Small intestine (tissue), 7 donors: ENCODE results near the gene DNPEP. TPM values are rescaled to one million over a fixed set of nuclear protein-coding genes. Genes with fewer than 3 reads are reported as not detected.

Experiments used
- DNase-seq, 2 donors: peaks; one replicate each; pipeline versions ENCODE4 v3.0.0 to v3.0.0-alpha.2; 2013
- FAIRE-seq: peaks from 2 replicates; lab custom pipeline; 2012; peaks lifted over from hg19 to GRCh38; lab: Jason Lieb, UNC
- H3K27ac ChIP-seq, 3 donors: one replicate each; pipeline ENCODE4 v1.5.1; 2013; ENCODE audit warnings: low read length in 2 of 3, mild to moderate bottlenecking in 2 of 3, control low read depth in 1 of 3, inconsistent platforms in 1 of 3, low read depth in 1 of 3, moderate library complexity in 1 of 3
- H3K27me3 ChIP-seq, 3 donors: one replicate each; pipeline ENCODE4 v1.6.1; 2013; ENCODE audit warnings: low read length in 3 of 3, inconsistent platforms in 1 of 3; ENCODE audit not compliant: control insufficient read depth in 3 of 3, insufficient read depth in 3 of 3
- H3K36me3 ChIP-seq, 3 donors: one replicate each; pipeline ENCODE4 v1.6.1; 2013; ENCODE audit warnings: low read length in 3 of 3, inconsistent platforms in 1 of 3, low read depth in 1 of 3, mild to moderate bottlenecking in 1 of 3, moderate library complexity in 1 of 3; ENCODE audit not compliant: control insufficient read depth in 3 of 3, insufficient read depth in 2 of 3
- H3K4me1 ChIP-seq, 3 donors: one replicate each; pipeline ENCODE4 v1.6.1; 2013; ENCODE audit warnings: low read length in 2 of 3, inconsistent platforms in 1 of 3, low read depth in 1 of 3, mild to moderate bottlenecking in 1 of 3, moderate library complexity in 1 of 3; ENCODE audit not compliant: control insufficient read depth in 3 of 3, insufficient read depth in 2 of 3
- H3K4me3 ChIP-seq, 3 donors: one replicate each; pipeline ENCODE4 v1.5.1; 2013; ENCODE audit warnings: low read length in 3 of 3, control low read depth in 1 of 3, inconsistent platforms in 1 of 3, low read depth in 1 of 3, mild to moderate bottlenecking in 1 of 3, moderate library complexity in 1 of 3
- H3K9me3 ChIP-seq, 2 donors: one replicate each; pipeline ENCODE4 v1.6.1; 2013; ENCODE audit warnings: low read depth in 1 of 2, low read length in 1 of 2; ENCODE audit not compliant: control insufficient read depth in 2 of 2, insufficient read depth in 1 of 2
- WGBS, 3 donors: extraction: QIAGEN DNeasy Blood & Tissue Kit; methylation state at CpG; one replicate each; pipeline ENCODE4 v1.1.7; 2013; 5-methylcytosine and 5-hydroxymethylcytosine counted together
- polyA plus RNA-seq, 4 donors: library from polyadenylated mRNA; stranded (reverse) in 3 of 4; unstranded in 1 of 4; fragments of 200-250 nt in 3 of 4; fragments of 120-200 nt in 1 of 4; gene quantifications; one replicate each; pipeline versions ENCODE4 v1.2.1 to v1.2.3, GENCODE V29; 2013
- donor health status: healthy with polysubstance abuse.
- donor health status: control.
- donor health status: control.
- donor health status: Bipolar disorder and iron deficiency.
- donor health status: healthy.

DNPEP gene
- polyA plus RNA-seq, 4 donors: 98.2 to 200 (median 165) TPM

DNA sequence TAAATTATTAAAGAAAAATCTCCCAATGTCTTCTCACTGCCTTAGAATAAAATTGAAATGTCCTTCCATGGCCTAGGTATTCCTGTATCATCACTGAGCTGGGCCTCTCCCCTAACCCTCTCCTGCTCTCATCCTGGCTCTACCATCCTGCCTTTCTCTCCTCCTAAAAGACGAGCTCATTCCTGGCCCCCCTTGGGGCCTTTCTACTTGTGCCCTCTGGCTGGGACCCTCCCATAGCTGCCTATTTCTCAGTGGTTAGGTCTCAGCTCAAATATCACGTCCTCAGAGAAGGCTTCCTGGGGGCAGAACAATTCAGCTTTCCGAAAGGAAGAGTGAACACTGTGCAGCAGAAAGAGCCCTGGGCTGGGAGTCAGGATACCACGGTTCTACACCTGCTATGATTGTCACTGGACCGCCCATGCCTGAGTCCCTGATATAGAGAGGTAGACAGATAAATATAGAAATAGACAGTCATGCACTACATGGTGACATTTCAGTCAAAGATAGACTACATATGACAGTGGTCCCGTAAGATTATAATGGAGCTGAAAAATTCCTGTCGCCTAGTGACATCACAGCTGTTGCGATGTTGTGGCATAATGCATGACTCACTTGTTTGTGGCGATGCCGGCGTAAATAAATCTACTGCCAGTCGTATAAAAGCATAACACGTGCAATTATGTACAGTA, 9.4 kb downstream of the DNPEP start:
- H3K27me3 ChIP-seq: no peaks in the 10 kb centered on the region
- no peak overlapping the region for H3K4me3 ChIP-seq
- H3K27ac ChIP-seq: no peak overlapping the region
- WGBS, 3 donors: 93 to 96% (median 95%) methylated on average over 13 of the region's 13 CpGs
- DNase-seq: no peak
- FAIRE-seq: no peak
- H3K4me1 ChIP-seq: no peaks in the 10 kb centered on the region
- peaks cover 20 to 73% (median 24%) of the 10 kb centered on the region in 3 donors for H3K36me3 ChIP-seq
- H3K9me3 ChIP-seq: no peaks in the 10 kb centered on the region

- no peaks in the 10 kb centered on the region for H3K9me3 ChIP-seq
- DNase-seq: peak; percentile 11 to 40
- WGBS, 3 donors: 33 to 38% (median 36%) methylated on average over 2 of the region's 2 CpGs
- H3K27ac ChIP-seq: no peak overlapping the region
- FAIRE-seq: no peak
- peaks cover 3 to 14% (median 9%) of the 10 kb centered on the region in 3 donors for H3K36me3 ChIP-seq
- no peak overlapping the region for H3K4me3 ChIP-seq
- H3K4me1 ChIP-seq: no peaks in the 10 kb centered on the region
- no peaks in the 10 kb centered on the region for H3K27me3 ChIP-seq
Measured at GRCh38 chr2:219369447-219369861, 18.3 kb downstream of the DNPEP start.

DNA sequence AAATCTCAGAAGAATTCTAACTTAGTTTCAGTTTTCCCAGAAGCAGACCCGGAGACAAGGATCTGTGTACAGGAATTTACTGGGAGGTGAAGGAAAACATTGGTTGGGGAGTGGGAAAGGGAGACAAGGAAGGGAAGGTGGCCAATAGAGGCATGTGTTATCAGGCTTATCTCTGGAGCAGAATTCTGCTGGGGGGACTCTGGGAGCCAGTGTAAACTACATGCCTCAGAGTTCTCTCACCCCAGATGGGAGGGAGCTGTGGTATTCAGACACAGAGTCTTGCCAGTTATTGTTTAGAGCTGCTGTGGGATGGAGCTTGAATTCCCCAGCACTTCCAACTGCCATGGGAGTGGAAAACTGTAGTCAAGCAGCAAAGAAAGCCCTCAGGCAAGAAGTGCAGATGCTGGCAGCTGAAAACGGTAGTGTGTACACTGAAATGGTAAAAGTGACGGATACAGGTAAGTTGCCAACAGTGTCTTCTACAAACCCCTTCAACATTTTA, 19.0 kb downstream of the DNPEP start:
- peak overlapping the region in 1 of 3 donors; percentile 33 for H3K27ac ChIP-seq
- H3K27me3 ChIP-seq: no peaks in the 10 kb centered on the region
- 39 to 50% (median 47%) methylated on average over 3 of the region's 3 CpGs for WGBS, 3 donors
- H3K4me1 ChIP-seq: no peaks in the 10 kb centered on the region
- peak in 1 of 2 donors; percentile 24 for DNase-seq
- no peak overlapping the region for H3K4me3 ChIP-seq
- no peaks in the 10 kb centered on the region for H3K9me3 ChIP-seq
- H3K36me3 ChIP-seq: peaks cover 0 to 9% (median 1%) of the 10 kb centered on the region in 3 donors
- FAIRE-seq: no peak

DNA sequence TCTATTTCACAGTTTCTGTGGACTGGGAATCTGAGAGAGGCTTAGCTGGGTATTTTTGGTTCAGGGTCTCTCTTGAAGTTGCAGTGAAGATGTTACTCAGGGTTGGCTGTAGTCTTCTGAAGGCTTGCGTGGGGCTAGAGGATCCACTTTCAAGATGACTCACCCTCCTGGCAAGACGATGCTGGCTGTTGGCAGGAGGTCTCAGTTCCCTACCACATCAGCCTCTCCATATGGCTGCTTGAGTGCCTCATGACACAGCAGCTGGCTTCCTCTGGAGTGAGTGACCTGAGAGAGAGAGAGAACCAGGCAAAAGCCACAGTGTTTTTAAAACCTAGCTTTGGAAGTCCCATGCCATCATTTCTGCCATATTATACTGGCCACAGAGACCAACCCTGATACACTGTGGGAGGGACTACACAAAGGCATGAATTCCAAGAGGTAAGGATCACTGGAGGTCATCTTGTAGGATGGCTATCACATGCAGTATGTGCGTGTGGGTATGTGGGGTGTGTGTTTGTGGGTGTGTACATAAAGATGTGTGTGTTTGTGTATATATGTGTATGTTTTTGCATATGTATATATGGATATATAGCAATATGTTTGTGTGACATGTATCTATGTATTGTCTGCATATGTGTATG, 25.1 kb downstream of the DNPEP start:
- Histone ChIP-seq H3K27ac (no peak overlapping the region), H3K4me1 (peaks cover 0 to 4% (median 0%) of the 10 kb centered on the region in 3 donors), H3K27me3 (peaks cover 0 to 24% (median 13%) of the 10 kb centered on the region in 3 donors), H3K4me3 (no peak overlapping the region), H3K36me3 (peaks cover 0 to 3% (median 0%) of the 10 kb centered on the region in 3 donors), H3K9me3 (no peaks in the 10 kb centered on the region)
- 42 to 55% (median 47%) methylated on average over 3 of the region's 3 CpGs for WGBS, 3 donors
- DNase-seq (no peak), FAIRE-seq (no peak)

- H3K9me3 ChIP-seq: no peaks in the 10 kb centered on the region
- H3K27me3 ChIP-seq: peaks cover 0 to 30% (median 14%) of the 10 kb centered on the region in 3 donors
- no peak for DNase-seq
- H3K4me1 ChIP-seq: peaks cover 0 to 4% (median 0%) of the 10 kb centered on the region in 3 donors
- FAIRE-seq: no peak
- H3K4me3 ChIP-seq: no peak overlapping the region
- WGBS, 3 donors: 91 to 98% (median 96%) methylated on average over 5 of the region's 5 CpGs
- peaks cover 0 to 3% (median 0%) of the 10 kb centered on the region in 3 donors for H3K36me3 ChIP-seq
- no peak overlapping the region for H3K27ac ChIP-seq
Measured at GRCh38 chr2:219362072-219362471, 25.6 kb downstream of the DNPEP start.

DNA sequence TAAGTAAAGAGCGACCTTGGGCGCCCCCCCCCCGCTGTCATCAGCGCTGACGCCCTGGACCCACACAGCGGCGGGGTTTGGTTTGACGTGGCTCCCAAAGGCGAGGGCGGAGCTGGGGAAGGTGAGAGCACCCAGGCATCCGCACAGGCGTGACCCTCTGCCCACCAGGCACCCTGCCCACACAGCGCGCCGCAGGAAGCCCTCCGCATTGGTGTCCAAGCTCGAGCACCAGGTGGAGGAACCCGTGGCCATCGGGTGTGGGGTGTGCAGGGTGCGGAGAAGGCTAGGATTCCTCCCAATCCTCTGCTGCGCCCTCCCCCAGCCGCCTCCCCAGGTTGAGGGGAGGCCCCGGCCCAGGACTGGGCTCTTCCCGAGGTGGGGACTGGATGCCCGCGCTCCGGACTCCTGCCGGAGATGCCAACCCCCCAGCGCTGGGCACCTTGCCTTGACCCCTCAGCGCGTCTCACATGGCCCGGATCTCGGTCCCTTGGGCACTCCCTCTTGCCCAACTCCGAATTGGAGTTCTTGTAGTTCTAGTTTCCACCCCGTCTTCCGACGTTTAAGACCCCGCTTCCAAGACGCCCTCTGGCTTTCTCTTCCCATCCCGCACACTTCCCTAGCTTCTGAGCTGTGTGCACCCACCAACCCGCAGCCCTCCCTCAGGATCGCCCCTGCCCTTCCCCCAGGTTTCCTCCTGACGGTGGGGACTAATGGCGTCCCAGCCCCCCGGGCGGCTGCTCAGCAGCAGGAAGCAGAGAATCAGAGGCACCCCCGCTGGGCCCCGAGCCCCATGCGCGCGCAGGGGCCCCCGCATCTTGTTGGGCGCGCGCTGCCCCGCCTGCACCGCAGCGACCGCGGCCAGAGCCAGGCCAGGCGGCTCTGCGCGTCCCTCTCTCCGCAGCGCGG, 29.3 kb downstream of the DNPEP start:
- H3K9me3 ChIP-seq: no peaks in the 10 kb centered on the region
- 5 to 8% (median 6%) methylated on average over 56 to 66 of the region's 66 CpGs for WGBS, 3 donors
- no peak overlapping the region for H3K4me3 ChIP-seq
- peaks cover 0 to 57% (median 20%) of the 10 kb centered on the region in 3 donors for H3K27me3 ChIP-seq
- DNase-seq (peak in 1 of 2 donors; percentile 14), FAIRE-seq (no peak)
- H3K36me3 ChIP-seq: no peaks in the 10 kb centered on the region
- no peak overlapping the region for H3K27ac ChIP-seq
- H3K4me1 ChIP-seq: peaks cover 0 to 4% (median 0%) of the 10 kb centered on the region in 3 donors

- WGBS, 3 donors: 39 to 67% (median 64%) methylated on average over 1 of the region's 1 CpG
- Histone ChIP-seq H3K4me1 (peaks cover 0 to 4% (median 0%) of the 10 kb centered on the region in 3 donors), H3K36me3 (no peaks in the 10 kb centered on the region), H3K27ac (no peak overlapping the region), H3K27me3 (peaks cover 0 to 70% (median 20%) of the 10 kb centered on the region in 3 donors), H3K4me3 (no peak overlapping the region), H3K9me3 (no peaks in the 10 kb centered on the region)
- DNase-seq: no peak
- FAIRE-seq: no peak
Measured at GRCh38 chr2:219356834-219357233, 30.9 kb downstream of the DNPEP start.

DNA sequence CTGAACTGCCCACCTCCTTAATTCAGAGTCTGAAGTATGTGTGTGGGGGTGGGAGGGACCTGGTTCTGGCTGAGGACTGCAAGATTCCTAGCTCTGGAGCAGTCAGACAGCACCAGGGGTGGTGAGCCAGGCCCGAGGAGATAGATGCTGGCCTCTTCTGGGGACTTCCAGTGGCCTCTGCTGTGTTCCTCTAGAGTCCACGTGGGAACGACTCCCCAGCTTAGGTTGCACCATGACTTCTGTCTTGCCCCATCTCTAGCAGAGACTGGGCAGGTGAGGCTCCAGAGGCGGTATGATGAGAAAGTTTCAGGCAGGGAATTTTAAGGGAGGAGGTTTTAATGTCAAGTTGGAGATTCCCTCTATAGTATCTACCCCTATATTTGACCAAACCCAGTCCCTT, 33.1 kb downstream of the DNPEP start:
- peaks cover 0 to 4% (median 0%) of the 10 kb centered on the region in 3 donors for H3K4me1 ChIP-seq
- H3K36me3 ChIP-seq: no peaks in the 10 kb centered on the region
- 61 to 74% (median 64%) methylated on average over 4 of the region's 4 CpGs for WGBS, 3 donors
- peaks cover 0 to 83% (median 20%) of the 10 kb centered on the region in 3 donors for H3K27me3 ChIP-seq
- H3K4me3 ChIP-seq: no peak overlapping the region
- no peak overlapping the region for H3K27ac ChIP-seq
- no peak for DNase-seq
- no peak for FAIRE-seq
- no peaks in the 10 kb centered on the region for H3K9me3 ChIP-seq
